C4-2B (cell line): ENCODE measurements around the gene VSTM4.

Experiments used
- CTCF ChIP-seq: fragments of 450-650 bp; conservative IDR thresholded peaks from 2 replicates; pipeline ENCODE4 v1.5.1; 2017; ENCODE audit warnings: mild to moderate bottlenecking
- ZFX ChIP-seq: fragments of 450-650 bp; IDR thresholded peaks from 2 replicates; pipeline ENCODE4 v1.6.1; 2017

DNA sequence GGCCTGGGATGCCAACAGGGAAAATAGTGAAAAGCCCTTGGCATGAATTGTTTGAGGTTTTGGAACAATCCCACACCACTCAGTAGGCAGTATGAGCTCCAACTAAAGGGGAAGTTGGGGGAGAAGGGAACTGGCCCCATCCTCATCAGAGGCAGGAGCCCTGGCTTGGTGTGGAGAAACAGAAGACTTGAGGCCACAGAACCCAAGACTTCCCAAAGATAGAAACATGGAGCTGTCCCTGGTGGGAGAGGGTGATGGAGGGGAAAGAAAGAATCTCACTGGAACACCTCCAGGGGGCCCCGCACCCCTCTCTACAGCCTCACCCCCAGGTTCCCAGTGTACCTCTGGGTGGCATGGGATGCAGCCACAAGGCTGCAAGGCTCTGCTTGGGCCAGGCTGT is 85.7 kb downstream of the VSTM4 start:
- no peak for TF ChIP-seq CTCF
- TF ChIP-seq ZFX, result no peak
